Nephron (organoid): ENCODE measurements around the gene CLCNKA.
"Not testable (repeated sequence)": the region's sequence is repeated elsewhere in the genome, so short reads cannot be mapped to it uniquely, and the experiment has no call there.

Experiments used
- H3K27ac Mint-ChIP-seq, 3 experiments: 2 replicates each; pipeline ENCODE4 v1.8.0; 2020; ENCODE audit warnings: mixed read lengths in 3 of 3, mild to moderate bottlenecking in 2 of 3, moderate library complexity in 1 of 3
- H3K27me3 Mint-ChIP-seq: 2 replicates; pipeline ENCODE4 v1.8.0; 2021; ENCODE audit warnings: low read depth, mild to moderate bottlenecking, moderate library complexity, mixed read lengths
- H3K36me3 Mint-ChIP-seq: 2 replicates; pipeline ENCODE4 v1.8.0; 2020; ENCODE audit warnings: low read depth, mixed read lengths
- H3K4me1 Mint-ChIP-seq: 2 replicates; pipeline ENCODE4 v1.8.0; 2020; ENCODE audit warnings: mixed read lengths
- H3K4me3 Mint-ChIP-seq, 3 experiments: 2 replicates each; pipeline ENCODE4 v1.8.0; 2020; ENCODE audit warnings: mild to moderate bottlenecking in 3 of 3, mixed read lengths in 3 of 3, moderate library complexity in 2 of 3
- H3K9me3 Mint-ChIP-seq: 2 replicates; pipeline ENCODE4 v1.8.0; 2020; ENCODE audit warnings: mixed read lengths
- TF ChIP-seq, protein P1 (sequence below), 3 experiments: fragments of 200-600 bp; sonication (generic); IDR thresholded peaks; one replicate each; pipeline ENCODE4 v1.5.0; 2021; ENCODE audit warnings: antibody characterized with exemption in 3 of 3; ENCODE audit not compliant: unreplicated experiment in 3 of 3

Gene CLCNKA

DNA sequence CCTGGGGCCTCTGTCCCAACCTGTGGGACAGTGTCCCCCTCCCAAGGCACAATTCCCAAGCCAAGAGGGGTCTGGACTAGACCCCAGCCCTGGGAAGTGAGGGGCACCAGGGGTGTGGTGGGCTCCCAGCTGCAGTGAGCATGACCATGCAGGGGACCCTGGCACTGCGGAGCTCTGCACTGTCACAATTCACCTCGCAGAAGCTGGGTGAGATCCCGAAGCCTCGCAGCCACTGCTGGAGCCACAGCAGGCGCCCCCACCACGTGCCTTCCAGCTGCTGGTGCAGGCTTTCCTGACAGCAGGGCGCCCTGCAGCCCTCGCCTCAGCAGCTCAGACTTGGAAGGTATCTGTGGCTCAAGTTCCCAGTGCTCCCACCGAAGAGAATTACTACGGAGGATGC is 27.8 kb upstream of the CLCNKA start:
- H3K27me3 Mint-ChIP-seq: peaks cover 13% of the 10 kb centered on the region
- H3K4me3 Mint-ChIP-seq: no peak overlapping the region
- no peaks in the 10 kb centered on the region for H3K9me3 Mint-ChIP-seq
- TF ChIP-seq, protein P1, sequence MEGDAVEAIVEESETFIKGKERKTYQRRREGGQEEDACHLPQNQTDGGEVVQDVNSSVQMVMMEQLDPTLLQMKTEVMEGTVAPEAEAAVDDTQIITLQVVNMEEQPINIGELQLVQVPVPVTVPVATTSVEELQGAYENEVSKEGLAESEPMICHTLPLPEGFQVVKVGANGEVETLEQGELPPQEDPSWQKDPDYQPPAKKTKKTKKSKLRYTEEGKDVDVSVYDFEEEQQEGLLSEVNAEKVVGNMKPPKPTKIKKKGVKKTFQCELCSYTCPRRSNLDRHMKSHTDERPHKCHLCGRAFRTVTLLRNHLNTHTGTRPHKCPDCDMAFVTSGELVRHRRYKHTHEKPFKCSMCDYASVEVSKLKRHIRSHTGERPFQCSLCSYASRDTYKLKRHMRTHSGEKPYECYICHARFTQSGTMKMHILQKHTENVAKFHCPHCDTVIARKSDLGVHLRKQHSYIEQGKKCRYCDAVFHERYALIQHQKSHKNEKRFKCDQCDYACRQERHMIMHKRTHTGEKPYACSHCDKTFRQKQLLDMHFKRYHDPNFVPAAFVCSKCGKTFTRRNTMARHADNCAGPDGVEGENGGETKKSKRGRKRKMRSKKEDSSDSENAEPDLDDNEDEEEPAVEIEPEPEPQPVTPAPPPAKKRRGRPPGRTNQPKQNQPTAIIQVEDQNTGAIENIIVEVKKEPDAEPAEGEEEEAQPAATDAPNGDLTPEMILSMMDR (IDR thresholded peaks at IDR 0.05; ENCODE audit: unreplicated experiment in 3 of 3): no peak
- no peaks in the 10 kb centered on the region for H3K36me3 Mint-ChIP-seq
- H3K4me1 Mint-ChIP-seq: no peaks in the 10 kb centered on the region
- H3K27ac Mint-ChIP-seq: no peak overlapping the region

DNA sequence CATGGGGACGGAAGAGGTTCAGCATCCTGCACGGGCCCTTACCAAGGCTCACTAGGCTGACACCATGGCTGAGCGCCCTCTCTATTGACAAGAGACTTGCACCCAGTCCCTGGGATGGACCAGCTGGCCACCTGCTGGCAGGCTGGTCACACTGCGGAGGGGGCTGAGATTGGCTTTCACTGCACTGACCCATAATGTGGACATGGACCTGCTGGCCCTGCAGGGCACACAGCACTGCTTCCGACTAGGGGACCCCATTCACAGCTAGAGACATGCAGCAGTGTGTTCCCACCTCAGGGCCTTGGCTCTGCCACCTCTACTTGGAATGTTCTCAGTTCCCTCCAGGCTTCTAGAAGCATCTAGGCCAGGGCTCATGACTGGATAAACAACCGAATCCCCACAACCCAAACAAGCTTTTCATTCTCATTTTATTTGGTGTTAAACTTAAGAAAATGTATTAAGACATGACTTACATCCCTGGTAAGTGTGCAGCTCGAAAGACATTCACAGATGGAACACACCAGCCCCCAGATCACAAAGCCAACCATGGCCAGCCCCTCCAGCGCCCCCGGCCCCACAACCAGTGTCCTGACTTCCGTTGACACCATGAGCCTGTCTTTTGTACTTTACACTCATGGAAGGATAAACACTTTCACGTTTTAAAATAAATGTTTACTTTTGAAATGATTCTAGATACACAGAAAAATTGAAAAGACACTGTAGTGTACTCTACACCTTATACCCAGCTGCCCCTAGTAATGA is 27.1 kb upstream of the CLCNKA start:
- Mint-ChIP-seq H3K9me3 (no peaks in the 10 kb centered on the region), H3K36me3 (no peaks in the 10 kb centered on the region), H3K4me1 (no peaks in the 10 kb centered on the region), H3K27ac (no peak overlapping the region), H3K27me3 (peaks cover 11% of the 10 kb centered on the region), H3K4me3 (no peak overlapping the region)
- TF ChIP-seq, protein P1 (IDR thresholded peaks at IDR 0.05; ENCODE audit: unreplicated experiment in 3 of 3): peak; percentile 35 to 53 (median 53)

DNA sequence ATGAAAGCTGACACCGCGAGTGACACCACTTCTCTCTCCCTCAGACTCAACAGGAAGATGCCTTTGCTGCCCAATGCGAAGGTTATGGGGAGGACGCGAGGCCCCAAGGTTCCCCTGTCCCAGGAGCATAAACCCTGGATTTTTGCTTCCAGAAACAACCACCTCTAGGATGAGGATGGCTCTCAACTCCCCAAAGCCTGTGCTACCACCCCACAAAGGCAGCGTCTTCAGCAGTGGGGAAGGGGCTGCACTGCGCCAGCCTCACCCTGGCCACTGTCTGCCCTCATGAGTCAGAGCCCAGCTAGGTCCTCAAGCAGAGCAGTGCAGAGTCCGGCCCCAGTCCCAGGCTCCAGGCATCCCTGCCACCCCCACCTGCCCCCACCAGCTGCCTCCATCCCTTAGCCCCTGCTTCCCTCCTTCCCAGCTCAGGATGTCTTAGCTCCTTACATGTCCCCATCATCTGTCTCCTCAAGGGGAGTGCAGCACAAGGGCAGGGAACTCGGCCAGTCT is 24.7 kb upstream of the CLCNKA start:
- no peak overlapping the region for H3K4me3 Mint-ChIP-seq
- TF ChIP-seq, protein P1 (IDR thresholded peaks at IDR 0.05; ENCODE audit: unreplicated experiment in 3 of 3): no peak
- H3K27ac Mint-ChIP-seq: no peak overlapping the region
- H3K9me3 Mint-ChIP-seq: no peaks in the 10 kb centered on the region
- H3K27me3 Mint-ChIP-seq: peaks cover 7% of the 10 kb centered on the region
- H3K36me3 Mint-ChIP-seq: no peaks in the 10 kb centered on the region
- H3K4me1 Mint-ChIP-seq: no peaks in the 10 kb centered on the region

DNA sequence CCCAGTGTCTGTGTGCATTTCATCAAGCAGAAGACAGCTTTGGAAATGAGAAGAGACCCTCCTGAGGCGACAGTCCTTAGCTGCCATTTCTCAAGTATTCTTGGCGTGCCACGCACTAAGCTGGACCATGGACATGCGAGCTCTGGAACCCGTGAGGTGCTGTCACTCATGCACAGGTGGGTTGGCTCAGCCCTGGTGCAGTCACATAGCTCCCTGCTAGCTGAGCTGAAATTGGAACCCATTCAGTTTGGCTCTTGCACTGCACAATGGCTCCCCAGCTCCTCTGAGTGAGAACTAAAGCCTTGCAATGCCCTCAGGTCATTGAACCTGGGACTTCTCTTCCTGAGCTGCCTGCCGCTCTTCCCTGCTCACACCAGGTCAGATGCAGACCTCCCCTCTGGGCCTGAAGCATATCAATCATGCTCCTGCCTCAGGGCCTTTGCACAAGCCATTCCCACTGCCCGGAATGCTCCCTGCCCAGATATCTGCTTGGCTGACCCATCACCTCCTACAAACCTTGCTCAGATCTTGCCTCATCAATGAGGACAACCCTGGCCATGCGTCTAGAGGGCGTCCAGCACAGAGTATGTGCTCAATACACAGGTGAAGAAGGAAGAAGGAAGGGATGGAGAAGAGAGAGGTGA is 24.1 kb upstream of the CLCNKA start:
- no peaks in the 10 kb centered on the region for H3K4me1 Mint-ChIP-seq
- no peak overlapping the region for H3K4me3 Mint-ChIP-seq
- no peaks in the 10 kb centered on the region for H3K36me3 Mint-ChIP-seq
- H3K27me3 Mint-ChIP-seq: peaks cover 12% of the 10 kb centered on the region
- no peaks in the 10 kb centered on the region for H3K9me3 Mint-ChIP-seq
- no peak overlapping the region for H3K27ac Mint-ChIP-seq
- TF ChIP-seq, protein P1 (IDR thresholded peaks at IDR 0.05; ENCODE audit: unreplicated experiment in 3 of 3): no peak

DNA sequence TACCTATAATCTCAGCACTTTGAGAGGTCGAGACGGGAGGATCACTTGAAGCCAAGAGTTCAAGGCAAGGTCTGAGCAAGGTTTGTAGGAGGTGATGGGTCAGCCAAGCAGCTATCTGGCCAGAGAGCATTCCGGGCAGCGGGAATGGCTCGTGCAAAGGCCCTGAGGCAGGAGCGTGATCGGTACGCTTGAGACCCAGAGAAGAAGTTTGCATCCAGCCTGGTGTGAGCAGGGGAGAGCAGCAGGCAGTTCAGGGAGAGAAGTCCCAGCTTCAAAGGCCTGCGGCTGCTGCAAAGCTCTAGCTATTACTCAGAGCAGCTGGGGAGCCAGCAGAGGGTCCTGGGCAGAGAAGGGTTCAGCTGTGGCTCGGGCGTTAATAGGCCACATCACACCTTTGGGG is 22.9 kb upstream of the CLCNKA start:
- H3K9me3 Mint-ChIP-seq: no peaks in the 10 kb centered on the region
- H3K4me1 Mint-ChIP-seq: no peaks in the 10 kb centered on the region
- no peak overlapping the region for H3K4me3 Mint-ChIP-seq
- no peaks in the 10 kb centered on the region for H3K36me3 Mint-ChIP-seq
- H3K27ac Mint-ChIP-seq: no peak overlapping the region
- H3K27me3 Mint-ChIP-seq: peaks cover 12% of the 10 kb centered on the region
- TF ChIP-seq, protein P1 (IDR thresholded peaks at IDR 0.05; ENCODE audit: unreplicated experiment in 3 of 3): no peak

DNA sequence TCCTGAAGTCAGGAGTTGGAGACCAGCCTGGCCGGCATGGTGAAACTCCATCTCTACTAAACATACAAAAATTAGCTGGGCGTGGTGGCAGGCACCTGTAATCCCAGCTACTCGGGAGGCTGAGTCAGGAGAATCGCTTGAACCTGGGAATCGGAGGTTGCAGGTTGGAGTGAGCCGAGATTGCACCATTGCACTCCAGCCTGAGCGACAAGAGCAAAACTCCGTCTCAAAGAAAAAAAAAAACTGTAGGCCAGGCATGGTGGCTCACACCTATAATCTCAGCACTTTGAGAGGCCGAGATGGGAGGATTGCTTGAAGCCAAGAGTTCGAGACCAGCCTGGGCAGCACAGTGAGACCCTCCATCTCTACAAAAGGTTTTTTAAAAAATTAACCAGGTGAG is 20.6 kb upstream of the CLCNKA start:
- not testable (repeated sequence) for H3K4me1 Mint-ChIP-seq, H3K27ac Mint-ChIP-seq, H3K4me3 Mint-ChIP-seq, H3K9me3 Mint-ChIP-seq, H3K36me3 Mint-ChIP-seq
- H3K27me3 Mint-ChIP-seq: peaks cover 12% of the 10 kb centered on the region
